HG03064 (cell line): ENCODE data around the gene GRIP2.

Source experiments
- ATAC-seq: cut with Tn5 transposase; IDR thresholded peaks from one replicate; pipeline ENCODE4 v1.9.1; 2021; ENCODE audit warnings: low read depth; ENCODE audit not compliant: unreplicated experiment

The GRIP2 gene

GRCh38 chr3:14508505-14508819 is 31.7 kb downstream of the GRIP2 start:
- no peak for ATAC-seq

GRCh38 chr3:14507757-14508504 is 32.2 kb downstream of the GRIP2 start:
- no peak for ATAC-seq

GRCh38 chr3:14507305-14507741 is 32.8 kb downstream of the GRIP2 start:
- ATAC-seq = no peak

- no peak for ATAC-seq
Observed at GRCh38 chr3:14506626-14507304, 33.4 kb downstream of the GRIP2 start.

GRCh38 chr3:14505803-14506500 is 34.2 kb downstream of the GRIP2 start:
- ATAC-seq = no peak

- no peak for ATAC-seq
Observed at GRCh38 chr3:14505001-14505802, 34.9 kb downstream of the GRIP2 start.

- ATAC-seq = no peak
Observed at GRCh38 chr3:14503706-14504065, 36.5 kb downstream of the GRIP2 start.

- ATAC-seq = no peak
Observed at GRCh38 chr3:14503033-14503705, 37.0 kb downstream of the GRIP2 start.

GRCh38 chr3:14502472-14502871 is 37.7 kb downstream of the GRIP2 start:
- no peak for ATAC-seq

- ATAC-seq = no peak
Observed at GRCh38 chr3:14497321-14497720, 42.8 kb downstream of the GRIP2 start.

GRCh38 chr3:14496351-14496750 is 43.8 kb downstream of the GRIP2 start:
- no peak for ATAC-seq

GRCh38 chr3:14494973-14495300 is 45.2 kb downstream of the GRIP2 start:
- no peak for ATAC-seq

- ATAC-seq = no peak
Observed at GRCh38 chr3:14494279-14494972, 45.7 kb downstream of the GRIP2 start.

- no peak for ATAC-seq
Observed at GRCh38 chr3:14492948-14493881, 46.9 kb downstream of the GRIP2 start.

- no peak for ATAC-seq
Observed at GRCh38 chr3:14491396-14492190, 48.5 kb downstream of the GRIP2 start.

- no peak for ATAC-seq
Observed at GRCh38 chr3:14490831-14491230, 49.3 kb downstream of the GRIP2 start.

- ATAC-seq = no peak
Observed at GRCh38 chr3:14490255-14490654, 49.9 kb downstream of the GRIP2 start.

GRCh38 chr3:14489641-14490040 is 50.5 kb downstream of the GRIP2 start:
- no peak for ATAC-seq
